HG02970 (cell line): Measurements from ENCODE around the gene NUP54.

Source experiments
- ATAC-seq: cut with Tn5 transposase; IDR thresholded peaks from one replicate; pipeline ENCODE4 v1.9.1; 2021; ENCODE audit warnings: mild to moderate bottlenecking, moderate library complexity, moderate number of reproducible peaks; ENCODE audit not compliant: unreplicated experiment, low FRiP score

NUP54 gene

GRCh38 chr4:76074993-76075600 lies 73.1 kb downstream of the NUP54 start:
- ATAC-seq = no peak

- ATAC-seq = no peak
Observed at GRCh38 chr4:76074468-76074867, 73.7 kb downstream of the NUP54 start, which contains the start of gene ART3. TSS of gene ART3 (plus strand) at chr4:76074709. CDS start at chr4:76075890, 1,181 bp downstream.

DNA sequence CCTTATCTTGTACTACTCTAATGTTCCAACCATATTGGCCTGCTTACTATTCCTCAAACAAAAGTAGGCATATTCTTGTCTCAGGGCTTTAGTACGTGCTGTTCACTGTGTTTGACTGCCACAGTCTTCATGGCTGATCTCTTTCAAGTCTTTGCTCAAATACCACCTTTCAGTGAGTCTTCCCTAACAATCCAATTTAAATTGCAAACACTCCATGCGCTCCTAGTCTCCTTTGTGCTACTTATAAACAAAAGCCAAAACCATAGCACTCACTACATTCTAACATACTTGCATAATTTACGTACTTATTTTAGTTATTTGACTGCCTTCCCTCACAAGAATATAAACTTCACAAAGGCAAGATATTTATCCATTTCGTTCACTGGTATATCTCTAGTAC lies 75.4 kb downstream of the NUP54 start:
- ATAC-seq = no peak

- ATAC-seq = no peak
Observed at GRCh38 chr4:76067652-76068286, 80.4 kb downstream of the NUP54 start.

DNA sequence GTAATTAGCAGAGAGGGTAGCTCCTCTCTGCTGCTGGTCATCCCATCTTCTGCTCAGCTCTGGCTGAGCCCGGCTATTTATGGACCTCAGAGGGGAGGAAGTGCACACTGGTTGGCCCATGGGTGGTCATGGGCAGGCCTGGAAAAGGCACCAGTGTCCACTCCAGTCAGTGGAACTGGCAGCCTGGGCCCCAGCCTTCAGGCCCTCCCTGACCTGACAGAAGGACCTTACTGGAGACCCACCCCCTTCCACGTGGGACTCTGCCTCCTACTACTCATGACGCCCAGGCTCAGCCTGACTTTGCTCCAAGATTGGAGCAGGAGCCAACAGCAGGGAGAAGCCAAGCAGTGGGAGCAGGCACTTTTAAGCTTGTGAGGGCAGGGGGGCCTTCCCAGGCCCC lies 81.7 kb downstream of the NUP54 start:
- ATAC-seq = no peak
